ENCODE data around the gene MYH15. TPM values are rescaled to one million over a fixed set of nuclear protein-coding genes. Genes with fewer than 3 reads are reported as not detected.
A peak's percentile ranks its signal among the peaks of the same experiment; 100 is the strongest.

The MYH15 gene
- total RNA-seq = under 1 TPM; 0.05 to 0.47 TPM
- not detected for polyA plus RNA-seq
- 0 to 0.71 (median 0.36) reads per million in 6 experiments for total RNA-seq

DNA sequence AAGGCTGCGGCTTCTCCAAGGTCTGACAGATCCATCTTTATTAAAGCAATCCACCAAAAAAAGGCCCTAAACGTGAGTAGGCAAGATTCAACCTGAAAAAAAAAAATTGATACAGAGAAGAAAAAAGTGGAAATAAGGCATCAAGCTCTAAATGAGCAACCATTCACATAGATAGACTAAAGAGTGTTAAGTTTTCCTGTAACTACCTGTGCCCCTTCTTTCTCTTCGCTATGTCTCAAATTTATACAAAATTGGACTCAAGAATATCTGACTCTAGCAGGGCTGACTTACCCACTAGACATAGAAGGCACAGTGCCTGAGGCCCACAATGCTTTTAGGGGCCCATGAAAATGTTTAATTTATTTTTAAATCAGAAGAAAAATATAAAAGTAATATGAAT, at the start of gene MYH15:
Gene MYH15, minus strand, starts transcription at position 101 of the 400 bp plus-strand sequence. Its CDS starts 66 bp downstream, at position 35.
- Mint-ChIP-seq H3K27ac (no peak within 1 kb of the TSS), H3K4me3 (no peak within 1 kb of the TSS), H3K9me3 (no peaks in the 10 kb centered on the region), H3K4me1 (peaks cover 0 to 1% (median 0%) of the 10 kb centered on the region in 4 donors), H3K36me3 (no peaks in the 10 kb centered on the region), H3K27me3 (peaks cover 0 to 3% (median 0%) of the 10 kb centered on the region in 5 donors)
- no peak for ATAC-seq
- POLR2A ChIA-PET = no interaction called here
- DNase-seq = no peak

DNA sequence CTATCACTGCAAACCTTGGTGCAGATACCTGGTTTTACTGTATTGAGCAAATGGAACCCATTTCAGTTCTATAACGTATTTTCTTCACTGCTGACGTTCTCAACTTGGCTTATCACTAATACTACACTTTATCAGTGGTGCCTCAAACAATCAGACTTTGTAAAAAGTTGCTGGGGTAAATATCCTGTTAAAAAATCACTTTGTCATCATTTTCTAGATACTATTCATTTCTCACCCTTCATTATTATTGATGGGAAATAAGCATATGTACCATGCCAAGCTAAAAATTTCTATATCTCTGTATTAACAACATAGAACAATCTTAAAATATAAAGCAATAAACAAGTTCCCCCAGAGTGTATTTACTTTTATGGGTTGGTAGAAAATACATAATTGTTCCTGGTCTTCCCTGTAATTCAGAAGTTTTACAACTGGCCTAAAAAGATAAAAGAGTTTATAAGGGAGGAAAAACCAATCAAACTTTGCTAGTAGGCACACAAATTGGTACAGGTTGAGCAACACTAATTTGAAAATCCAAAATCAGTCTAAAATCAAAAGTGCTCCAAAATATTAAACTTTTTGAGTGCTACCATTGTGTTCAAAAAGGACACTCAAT, 45.7 kb upstream of the MYH15 start:
- peaks cover 0 to 29% (median 6%) of the 10 kb centered on the region in 3 donors for H3K36me3 Mint-ChIP-seq
- ATAC-seq (no peak), DNase-seq (no peak)
- no peaks in the 10 kb centered on the region for H3K27me3 Mint-ChIP-seq
- no peaks in the 10 kb centered on the region for H3K9me3 Mint-ChIP-seq
- no peak overlapping the region for H3K4me3 Mint-ChIP-seq
- POLR2A ChIA-PET = no interaction called here
- H3K27ac Mint-ChIP-seq = no peak overlapping the region
- H3K4me1 Mint-ChIP-seq = peaks cover 0 to 4% (median 0%) of the 10 kb centered on the region in 4 donors

DNA sequence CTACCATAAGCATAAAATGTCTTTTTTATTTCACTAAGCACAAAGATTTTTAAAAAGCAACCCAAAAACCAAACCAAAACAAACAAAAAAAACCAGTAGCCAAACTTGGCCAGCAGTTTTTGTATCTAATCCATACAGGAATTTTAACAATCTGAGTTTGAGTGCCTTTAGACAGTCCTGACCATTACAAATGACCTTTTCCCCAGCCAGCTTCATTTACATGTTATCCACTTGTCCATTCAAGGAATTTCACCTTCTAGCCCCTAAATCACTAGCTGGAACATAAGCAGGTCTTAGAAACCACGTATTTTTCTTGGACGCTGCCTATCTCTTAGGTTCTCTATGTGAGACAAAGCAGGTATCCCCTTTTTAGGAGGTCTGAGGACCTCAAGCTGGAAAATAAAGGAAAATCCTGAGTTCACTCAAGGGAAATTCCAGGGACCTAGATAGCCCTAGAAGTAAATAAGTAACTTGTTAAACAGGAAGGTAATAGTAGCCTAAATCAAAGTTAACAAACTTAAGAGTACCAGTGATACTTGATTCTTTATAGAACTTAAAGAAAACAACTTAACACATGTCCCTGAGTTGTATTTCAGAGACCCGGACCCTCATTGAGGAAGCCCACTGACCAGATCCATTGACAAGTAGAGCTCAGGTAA, 44.6 kb upstream of the MYH15 start:
- POLR2A ChIA-PET = no interaction called here
- ATAC-seq (no peak), DNase-seq (no peak)
- peaks cover 0 to 22% (median 6%) of the 10 kb centered on the region in 3 donors for H3K36me3 Mint-ChIP-seq
- H3K4me1 Mint-ChIP-seq = peaks cover 0 to 4% (median 0%) of the 10 kb centered on the region in 4 donors
- H3K27ac Mint-ChIP-seq = peak overlapping the region in 1 of 10 donors; percentile 5
- no peak overlapping the region for H3K4me3 Mint-ChIP-seq
- no peaks in the 10 kb centered on the region for H3K9me3 Mint-ChIP-seq
- H3K27me3 Mint-ChIP-seq = no peaks in the 10 kb centered on the region

DNA sequence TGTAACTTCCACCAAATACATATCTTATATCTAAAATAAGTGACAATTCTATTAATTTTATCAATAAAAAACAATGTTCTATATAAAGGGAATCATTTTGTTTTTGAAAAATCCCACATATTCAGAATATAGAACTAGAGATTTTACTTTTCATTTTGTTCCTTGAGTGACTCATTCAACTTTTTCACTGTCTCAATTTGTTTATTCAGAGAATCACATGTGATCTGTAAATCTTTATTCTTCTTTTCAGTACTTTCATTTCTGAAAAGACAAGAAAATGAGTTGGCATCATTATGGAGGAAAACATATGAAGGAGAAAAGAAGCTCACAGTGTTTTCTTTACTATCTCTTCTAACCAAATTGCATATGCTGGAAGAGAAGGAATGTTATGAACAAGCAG, 43.8 kb upstream of the MYH15 start:
- Mint-ChIP-seq H3K27me3 (no peaks in the 10 kb centered on the region), H3K36me3 (peaks cover 0 to 19% (median 4%) of the 10 kb centered on the region in 3 donors), H3K9me3 (no peaks in the 10 kb centered on the region), H3K4me1 (peaks cover 0 to 4% (median 0%) of the 10 kb centered on the region in 4 donors), H3K4me3 (no peak overlapping the region), H3K27ac (no peak overlapping the region)
- no peak for DNase-seq
- POLR2A ChIA-PET = no interaction called here
- no peak for ATAC-seq

DNA sequence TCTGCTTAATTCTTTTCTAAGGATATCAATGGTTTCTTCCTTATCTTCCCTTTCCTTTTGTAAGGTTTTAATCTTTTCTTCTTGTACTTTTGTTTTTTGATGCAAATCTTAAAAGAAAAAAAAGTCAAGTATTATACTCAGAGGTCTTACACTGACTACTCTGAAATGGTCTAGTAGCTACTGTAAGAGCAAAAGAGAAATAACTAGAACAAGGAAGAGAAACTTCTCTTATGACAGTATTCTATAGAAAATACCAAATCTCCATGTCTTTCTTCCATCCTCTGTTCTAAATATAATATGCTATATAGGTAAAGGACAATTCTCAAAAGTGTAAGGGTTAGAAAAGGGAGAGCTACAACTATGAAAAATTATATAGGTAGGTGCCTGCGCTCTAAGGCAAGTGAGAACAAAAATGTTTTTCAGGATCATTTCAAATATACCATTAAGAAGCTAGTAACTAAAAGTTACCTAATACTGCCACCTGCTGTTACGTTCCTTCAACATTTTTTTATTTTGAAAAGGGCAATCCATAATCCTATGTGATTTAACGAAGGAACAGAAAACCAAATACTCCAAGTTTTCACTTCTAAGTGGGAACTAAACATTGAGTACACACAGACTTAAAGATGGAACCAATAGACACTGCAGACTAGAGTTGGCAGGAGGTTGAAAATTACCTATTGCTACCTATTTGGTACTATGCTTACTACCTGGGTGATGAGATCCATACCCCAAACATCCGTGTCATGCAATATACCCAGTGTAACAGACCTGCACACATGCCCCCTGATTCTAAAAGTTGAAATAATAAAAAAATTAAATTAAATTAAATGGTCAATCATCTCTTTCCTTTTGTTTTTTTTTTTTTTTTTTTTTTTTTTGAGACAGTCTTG, 42.1 kb upstream of the MYH15 start:
- H3K27ac Mint-ChIP-seq = peak overlapping the region in 1 of 10 donors; percentile 29
- H3K36me3 Mint-ChIP-seq = peaks cover 0 to 13% (median 0%) of the 10 kb centered on the region in 3 donors
- H3K9me3 Mint-ChIP-seq = no peaks in the 10 kb centered on the region
- DNase-seq = peak in 4 of 10 donors; percentile 7 to 46 (median 42)
- POLR2A ChIA-PET = no interaction called here
- no peaks in the 10 kb centered on the region for H3K27me3 Mint-ChIP-seq
- ATAC-seq = no peak
- H3K4me3 Mint-ChIP-seq = no peak overlapping the region
- peaks cover 0 to 4% (median 0%) of the 10 kb centered on the region in 4 donors for H3K4me1 Mint-ChIP-seq

DNA sequence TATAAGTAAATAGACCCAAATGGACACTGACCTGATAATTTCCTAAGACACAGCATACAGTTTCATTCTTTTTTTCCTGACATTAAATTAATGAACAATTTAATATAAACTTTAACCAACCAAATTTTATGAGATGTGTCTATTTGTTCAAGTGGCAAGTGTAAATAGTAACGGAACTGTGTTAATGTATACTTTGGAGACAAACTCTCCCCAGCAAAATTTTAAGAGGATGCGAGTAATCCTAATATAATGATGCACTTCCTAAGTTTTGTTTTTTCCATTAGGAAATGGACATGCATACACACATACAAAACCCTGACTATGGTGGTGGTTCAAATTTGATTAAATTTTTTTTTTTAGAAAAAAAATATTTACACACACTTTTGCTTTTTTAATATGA, 38.5 kb upstream of the MYH15 start:
- no peak overlapping the region for H3K4me3 Mint-ChIP-seq
- no peaks in the 10 kb centered on the region for H3K9me3 Mint-ChIP-seq
- POLR2A ChIA-PET = no interaction called here
- H3K36me3 Mint-ChIP-seq = peaks cover 0 to 8% (median 4%) of the 10 kb centered on the region in 3 donors
- DNase-seq = no peak
- H3K4me1 Mint-ChIP-seq = peaks cover 0 to 15% (median 4%) of the 10 kb centered on the region in 4 donors
- no peak for ATAC-seq
- no peaks in the 10 kb centered on the region for H3K27me3 Mint-ChIP-seq
- H3K27ac Mint-ChIP-seq = peak overlapping the region in 1 of 10 donors; percentile 88

DNA sequence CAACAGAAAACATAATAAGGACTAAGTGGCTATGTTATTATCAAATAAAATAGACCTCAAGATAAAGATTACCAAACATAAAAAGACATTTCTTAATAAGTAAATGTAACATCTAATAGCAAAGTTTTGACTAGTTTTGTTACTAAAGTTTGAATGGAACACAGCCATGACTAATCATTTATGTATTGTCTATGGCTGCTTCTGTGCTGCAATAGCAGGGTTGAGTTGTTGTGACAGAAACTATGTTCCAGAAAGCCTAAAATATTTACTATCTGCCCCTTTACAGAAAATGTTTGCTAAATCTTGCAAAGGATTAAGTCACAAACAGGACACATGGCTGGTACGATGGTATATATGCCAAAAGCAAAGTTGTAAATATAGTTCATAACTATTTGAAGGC, 37.9 kb upstream of the MYH15 start:
- Mint-ChIP-seq H3K4me1 (peaks cover 0 to 15% (median 4%) of the 10 kb centered on the region in 4 donors), H3K27ac (no peak overlapping the region), H3K27me3 (no peaks in the 10 kb centered on the region), H3K9me3 (no peaks in the 10 kb centered on the region), H3K36me3 (peaks cover 5 to 12% (median 10%) of the 10 kb centered on the region in 3 donors), H3K4me3 (no peak overlapping the region)
- no peak for ATAC-seq
- POLR2A ChIA-PET = no interaction called here
- DNase-seq = no peak

DNA sequence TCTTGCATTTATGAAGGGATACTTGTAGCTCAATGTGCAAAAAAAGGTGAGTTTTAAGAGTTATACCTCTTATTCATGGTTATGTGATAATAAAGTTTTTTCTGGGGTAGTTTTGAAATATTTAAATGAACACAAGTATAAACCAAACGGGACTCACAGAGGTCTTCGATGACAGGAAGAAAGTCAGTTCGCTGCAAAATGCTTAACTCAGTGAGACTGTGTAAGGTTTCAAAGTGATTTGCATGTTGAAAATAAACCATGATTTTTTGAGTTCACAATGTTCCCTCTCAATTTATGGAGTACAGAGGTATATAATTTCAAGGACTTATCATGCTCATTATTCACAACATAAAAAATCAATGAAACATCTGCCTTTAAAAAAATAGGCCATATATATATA, 36.3 kb upstream of the MYH15 start:
- peak overlapping the region in 1 of 10 donors; percentile 14 for H3K27ac Mint-ChIP-seq
- POLR2A ChIA-PET = no interaction called here
- H3K4me1 Mint-ChIP-seq = peaks cover 0 to 11% (median 4%) of the 10 kb centered on the region in 4 donors
- no peaks in the 10 kb centered on the region for H3K27me3 Mint-ChIP-seq
- H3K4me3 Mint-ChIP-seq = peak overlapping the region in 2 of 10 donors; percentile 7 to 54
- ATAC-seq (no peak), DNase-seq (no peak)
- peaks cover 5 to 14% (median 11%) of the 10 kb centered on the region in 3 donors for H3K36me3 Mint-ChIP-seq
- H3K9me3 Mint-ChIP-seq = no peaks in the 10 kb centered on the region

DNA sequence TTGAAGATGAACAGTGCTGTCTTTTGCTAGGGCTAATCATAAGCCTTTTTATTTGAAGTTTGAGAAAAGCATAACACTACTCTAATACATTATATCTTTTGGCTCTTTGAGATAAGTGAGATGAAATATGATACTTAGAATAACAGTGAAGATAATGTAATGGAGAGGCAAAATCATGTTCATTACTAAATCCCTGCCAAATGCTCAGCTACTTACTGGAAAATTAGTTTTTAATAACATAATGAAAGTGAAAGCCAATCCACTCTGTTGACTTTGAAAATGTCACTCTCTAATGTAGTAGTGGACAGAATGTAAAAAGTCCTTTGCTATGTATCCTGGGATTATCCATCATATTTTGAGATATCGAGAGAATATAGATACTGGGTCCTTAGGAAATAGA, 35.9 kb upstream of the MYH15 start:
- Mint-ChIP-seq H3K4me1 (peaks cover 0 to 11% (median 4%) of the 10 kb centered on the region in 4 donors), H3K4me3 (peak overlapping the region in 2 of 10 donors; percentile 7 to 54), H3K36me3 (peaks cover 5 to 14% (median 11%) of the 10 kb centered on the region in 3 donors), H3K9me3 (no peaks in the 10 kb centered on the region), H3K27ac (peak overlapping the region in 1 of 10 donors; percentile 14), H3K27me3 (no peaks in the 10 kb centered on the region)
- no peak for ATAC-seq
- no peak for DNase-seq
- POLR2A ChIA-PET = no interaction called here

DNA sequence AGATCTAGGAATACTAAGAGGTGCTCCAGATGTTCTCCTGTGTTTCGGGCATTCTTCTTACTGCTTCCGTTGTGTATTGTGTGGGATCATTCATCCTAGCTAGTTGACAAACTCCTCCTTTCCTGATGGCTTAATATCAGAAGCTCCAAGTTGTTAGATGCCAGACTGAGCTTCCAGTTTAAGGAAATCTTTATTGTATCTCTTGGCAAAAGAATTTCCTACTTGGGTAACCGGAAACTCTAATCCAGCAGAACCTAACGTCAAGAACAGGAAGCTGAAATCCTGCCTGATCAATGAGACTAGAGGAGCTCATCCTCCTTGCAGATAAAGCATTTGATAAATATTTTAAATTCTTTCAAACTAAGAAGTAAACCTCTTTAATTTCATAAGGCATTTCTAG, 27.7 kb upstream of the MYH15 start:
- POLR2A ChIA-PET = no interaction called here
- no peaks in the 10 kb centered on the region for H3K4me1 Mint-ChIP-seq
- DNase-seq = no peak
- ATAC-seq = no peak
- peaks cover 0 to 3% (median 0%) of the 10 kb centered on the region in 5 donors for H3K27me3 Mint-ChIP-seq
- no peak overlapping the region for H3K27ac Mint-ChIP-seq
- H3K4me3 Mint-ChIP-seq = no peak overlapping the region
- peaks cover 0 to 2% (median 0%) of the 10 kb centered on the region in 3 donors for H3K36me3 Mint-ChIP-seq
- no peaks in the 10 kb centered on the region for H3K9me3 Mint-ChIP-seq

DNA sequence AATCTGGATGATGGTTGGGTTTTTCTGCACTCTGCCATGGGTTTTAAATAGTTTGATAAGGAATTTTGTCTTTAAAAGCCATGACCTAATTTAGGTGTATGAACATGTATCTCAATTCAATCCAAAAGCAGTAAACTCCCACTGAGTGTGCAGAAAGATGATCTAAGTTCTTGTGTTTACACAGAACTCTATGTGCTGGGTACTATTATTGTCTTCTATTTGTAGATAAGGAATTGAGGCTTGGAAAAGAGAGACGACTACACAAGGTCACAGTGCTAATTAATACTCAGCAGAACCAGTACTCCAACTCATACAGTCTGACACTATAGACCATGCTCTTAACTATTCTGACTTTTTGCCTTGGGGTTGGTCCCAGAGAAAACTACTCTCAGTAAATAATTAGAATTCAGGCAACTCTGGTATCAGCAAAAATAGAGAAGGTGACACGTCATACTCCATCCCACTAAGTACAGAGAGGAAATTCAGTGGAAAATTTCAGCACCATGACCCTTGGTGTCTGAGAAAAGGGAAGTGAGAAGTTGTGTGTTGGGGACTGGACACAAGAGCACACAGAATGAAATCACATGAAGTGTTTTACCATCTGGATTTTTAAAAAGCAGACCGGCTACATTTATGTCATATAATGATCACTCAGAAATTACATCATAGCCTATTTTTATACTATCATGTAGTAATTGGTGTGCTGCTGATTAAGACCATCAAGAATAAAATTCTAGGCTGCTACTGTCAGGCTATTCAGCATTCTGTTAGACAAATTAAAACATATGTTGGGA, 18.3 kb upstream of the MYH15 start:
- no peak overlapping the region for H3K4me3 Mint-ChIP-seq
- H3K9me3 Mint-ChIP-seq = peaks cover 0 to 8% (median 2%) of the 10 kb centered on the region in 9 donors
- peaks cover 0 to 1% (median 0%) of the 10 kb centered on the region in 4 donors for H3K4me1 Mint-ChIP-seq
- peaks cover 14 to 43% (median 20%) of the 10 kb centered on the region in 5 donors for H3K27me3 Mint-ChIP-seq
- ATAC-seq (no peak), DNase-seq (no peak)
- POLR2A ChIA-PET = no interaction called here
- H3K27ac Mint-ChIP-seq = no peak overlapping the region
- H3K36me3 Mint-ChIP-seq = peaks cover 0 to 17% (median 0%) of the 10 kb centered on the region in 3 donors

DNA sequence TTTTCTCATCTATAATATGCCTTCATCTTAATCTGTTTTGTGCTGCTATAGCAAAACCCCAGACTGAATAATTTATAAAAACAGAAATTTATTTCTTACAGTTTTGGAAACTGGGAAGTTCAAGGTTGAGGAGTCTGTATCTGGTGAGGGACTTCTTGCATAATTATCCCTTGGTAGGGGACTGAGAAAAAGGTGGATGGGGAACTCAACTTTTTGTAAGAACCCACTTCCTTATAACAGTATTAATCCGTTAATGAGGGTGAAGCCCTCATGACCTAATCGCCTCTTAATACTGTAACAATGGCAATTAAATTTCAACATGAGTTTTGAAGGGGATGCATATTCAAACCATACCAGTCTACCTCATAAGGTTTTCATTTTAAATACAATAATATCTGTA, 17.4 kb upstream of the MYH15 start:
- no peak overlapping the region for H3K4me3 Mint-ChIP-seq
- peaks cover 13 to 42% (median 20%) of the 10 kb centered on the region in 5 donors for H3K27me3 Mint-ChIP-seq
- POLR2A ChIA-PET = no interaction called here
- peaks cover 0 to 17% (median 0%) of the 10 kb centered on the region in 3 donors for H3K36me3 Mint-ChIP-seq
- H3K27ac Mint-ChIP-seq = no peak overlapping the region
- no peak for DNase-seq
- peaks cover 0 to 1% (median 0%) of the 10 kb centered on the region in 4 donors for H3K4me1 Mint-ChIP-seq
- H3K9me3 Mint-ChIP-seq = peaks cover 0 to 8% (median 2%) of the 10 kb centered on the region in 9 donors
- no peak for ATAC-seq
